GM12801 (cell line): ENCODE measurements around the gene PSD4.

Source experiments
- TF ChIP-seq, protein P1 (sequence below): IDR thresholded peaks from one replicate; pipeline ENCODE4 v1.5.1; 2011; ENCODE audit warnings: control low read depth; ENCODE audit not compliant: insufficient read length; ENCODE audit errors: extremely low read depth

Gene PSD4

DNA sequence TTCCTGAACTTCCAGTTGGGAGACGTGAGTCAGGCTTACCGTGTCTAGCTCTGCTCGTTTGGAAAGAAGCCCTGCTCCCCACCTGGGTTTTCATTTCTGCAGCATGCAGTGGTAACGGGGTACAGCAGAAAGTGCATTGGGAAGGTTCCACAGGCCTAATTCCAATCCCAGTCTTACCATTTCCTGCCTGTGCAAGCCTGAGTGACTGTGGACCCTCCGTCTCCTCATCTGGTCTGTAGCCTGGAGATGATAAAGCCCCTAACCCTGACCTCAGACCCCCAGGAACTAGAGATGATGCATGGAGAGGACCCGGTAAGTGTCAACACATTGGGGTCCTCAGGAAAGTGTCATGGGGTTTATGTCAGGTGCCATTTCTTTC lies 5.8 kb upstream of the PSD4 start:
- TF ChIP-seq, protein P1, sequence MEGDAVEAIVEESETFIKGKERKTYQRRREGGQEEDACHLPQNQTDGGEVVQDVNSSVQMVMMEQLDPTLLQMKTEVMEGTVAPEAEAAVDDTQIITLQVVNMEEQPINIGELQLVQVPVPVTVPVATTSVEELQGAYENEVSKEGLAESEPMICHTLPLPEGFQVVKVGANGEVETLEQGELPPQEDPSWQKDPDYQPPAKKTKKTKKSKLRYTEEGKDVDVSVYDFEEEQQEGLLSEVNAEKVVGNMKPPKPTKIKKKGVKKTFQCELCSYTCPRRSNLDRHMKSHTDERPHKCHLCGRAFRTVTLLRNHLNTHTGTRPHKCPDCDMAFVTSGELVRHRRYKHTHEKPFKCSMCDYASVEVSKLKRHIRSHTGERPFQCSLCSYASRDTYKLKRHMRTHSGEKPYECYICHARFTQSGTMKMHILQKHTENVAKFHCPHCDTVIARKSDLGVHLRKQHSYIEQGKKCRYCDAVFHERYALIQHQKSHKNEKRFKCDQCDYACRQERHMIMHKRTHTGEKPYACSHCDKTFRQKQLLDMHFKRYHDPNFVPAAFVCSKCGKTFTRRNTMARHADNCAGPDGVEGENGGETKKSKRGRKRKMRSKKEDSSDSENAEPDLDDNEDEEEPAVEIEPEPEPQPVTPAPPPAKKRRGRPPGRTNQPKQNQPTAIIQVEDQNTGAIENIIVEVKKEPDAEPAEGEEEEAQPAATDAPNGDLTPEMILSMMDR, result no peak

DNA sequence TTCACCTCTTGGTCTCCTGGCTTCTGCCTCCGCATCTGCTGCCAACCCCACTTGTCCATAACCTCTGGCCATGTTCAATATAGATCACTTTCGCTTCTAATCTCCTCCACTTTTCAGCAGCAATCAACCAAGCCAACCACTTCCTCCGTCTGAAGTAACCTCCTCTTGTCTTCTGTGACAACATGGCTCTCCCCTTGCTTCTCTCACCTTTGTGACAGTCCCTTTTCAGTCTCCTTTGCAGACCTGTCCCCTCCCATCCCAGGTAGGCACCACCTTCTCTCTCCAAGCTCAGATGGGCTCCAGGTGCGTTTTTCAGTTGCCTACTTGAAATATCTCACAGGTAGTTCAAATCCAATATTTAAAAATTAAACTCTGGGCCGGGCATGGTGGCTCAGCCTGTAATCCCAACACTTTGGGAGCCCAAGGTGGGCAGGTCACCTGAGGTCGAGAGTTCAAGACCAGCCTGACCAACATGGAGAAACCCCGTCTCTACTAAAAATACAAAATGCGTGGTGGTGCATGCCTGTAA lies 4.7 kb upstream of the PSD4 start:
- TF ChIP-seq, protein P1, result no peak

DNA sequence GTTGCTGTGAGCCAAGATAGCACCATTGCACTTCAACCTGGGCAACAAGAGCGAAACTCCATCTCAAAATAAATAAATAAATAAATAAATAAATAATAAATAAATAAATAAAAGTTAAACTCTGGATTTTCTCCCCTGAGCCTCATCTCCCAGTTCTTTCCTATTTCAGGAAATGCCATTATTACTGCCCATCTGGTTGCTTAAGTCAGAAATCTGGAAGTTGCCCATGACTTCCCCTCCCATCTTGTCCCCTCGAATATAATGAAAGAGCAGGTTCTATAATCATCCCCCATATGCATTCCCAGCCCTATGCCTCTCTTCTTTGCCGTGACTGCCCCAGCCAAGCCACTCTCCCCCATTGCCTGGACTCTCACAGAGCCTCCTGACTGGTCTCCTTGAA lies 4.2 kb upstream of the PSD4 start:
- TF ChIP-seq, protein P1, result no peak

DNA sequence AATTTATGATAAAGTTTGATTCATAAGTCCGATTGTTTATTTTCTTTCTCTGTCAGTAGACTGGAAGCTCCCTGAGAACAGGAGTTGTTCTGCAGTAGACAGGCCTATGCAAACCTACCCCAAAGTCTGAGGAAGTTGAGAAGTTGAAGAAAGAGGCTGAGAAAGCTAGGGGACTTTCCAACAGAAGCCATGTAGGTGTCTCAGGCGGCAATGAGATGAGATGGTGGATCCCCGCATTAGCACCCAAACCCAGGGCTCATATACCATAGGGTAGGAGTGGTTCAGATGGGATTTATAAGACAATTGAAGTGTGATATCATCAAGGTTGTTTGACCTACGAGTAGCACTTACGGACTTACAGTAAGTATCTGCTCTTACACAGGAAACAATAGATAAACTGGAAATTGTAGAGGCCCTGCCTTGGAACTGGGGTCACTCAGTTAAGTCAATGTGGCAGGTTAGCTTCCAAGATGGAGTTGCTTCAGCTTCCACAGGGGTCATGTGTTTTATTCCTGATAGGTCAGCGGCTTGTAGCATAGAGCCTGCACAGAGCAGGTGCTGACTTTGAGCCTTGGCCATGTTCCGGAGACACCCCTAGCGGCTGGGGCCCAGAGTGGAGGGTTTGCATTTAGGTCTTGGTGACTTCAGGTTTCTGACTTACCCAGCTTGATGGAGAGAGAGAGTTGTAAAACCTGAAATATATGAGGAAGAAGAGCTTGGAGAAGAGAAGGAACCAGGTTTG lies 2.3 kb upstream of the PSD4 start:
- TF ChIP-seq, protein P1, result no peak

DNA sequence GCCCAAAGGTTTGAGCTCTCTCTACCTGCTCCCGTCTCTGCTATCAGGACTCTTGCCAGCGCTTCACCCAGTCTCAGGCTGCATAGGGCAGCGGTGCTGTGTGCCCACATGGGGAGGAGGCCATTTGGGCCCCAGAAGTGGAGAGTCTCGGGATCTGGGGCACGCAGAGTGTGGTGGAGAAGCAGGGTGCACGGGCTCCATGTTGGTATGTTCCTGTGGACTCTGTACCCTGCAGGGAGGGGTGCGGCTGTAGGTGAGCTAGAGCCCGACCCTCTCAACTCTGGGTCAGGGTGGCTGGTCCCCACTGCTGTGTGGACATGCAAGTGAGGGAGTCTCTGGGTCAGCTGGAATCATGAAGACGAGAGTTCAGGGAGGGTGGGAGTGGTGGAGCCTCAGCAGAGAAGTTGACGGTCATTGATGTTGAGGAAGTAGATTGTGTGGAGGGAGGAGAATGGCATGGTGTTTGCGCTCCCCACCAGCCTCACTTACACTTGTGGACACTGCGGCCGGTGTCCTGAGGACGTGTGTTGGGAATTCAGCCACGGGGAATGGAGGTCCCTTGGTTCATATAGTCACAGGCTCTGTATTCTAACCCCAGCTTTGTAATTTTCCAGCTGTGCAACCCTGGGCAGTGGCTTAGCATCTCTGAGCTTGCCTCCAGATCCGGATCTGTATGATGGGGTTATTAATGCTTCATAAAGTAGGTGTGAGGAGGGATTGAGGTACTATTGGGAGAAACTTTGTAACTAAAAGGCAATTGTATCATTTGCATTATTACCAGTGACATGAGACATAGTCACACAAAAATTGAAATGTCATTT lies 840 bp upstream of the PSD4 start:
- TF ChIP-seq, protein P1, result no peak

DNA sequence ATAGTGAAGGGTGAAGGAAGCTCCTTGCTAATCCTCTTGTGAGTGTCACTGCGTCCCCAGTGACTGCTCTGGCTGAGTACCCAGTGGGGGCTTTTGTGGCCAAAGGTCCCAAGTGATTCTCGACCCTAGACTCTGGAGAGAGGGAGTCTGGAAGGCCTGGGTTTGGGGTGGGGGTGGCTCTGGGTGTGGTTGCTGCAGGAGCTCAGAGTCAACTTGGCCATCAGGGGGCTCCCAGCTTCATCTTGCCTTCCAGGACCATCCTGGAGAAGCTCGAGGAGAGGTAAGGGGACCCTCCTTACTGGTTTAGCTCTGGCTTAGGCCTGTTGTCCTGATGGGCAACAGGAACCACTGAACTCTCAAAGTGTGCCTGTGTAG lies 592 bp downstream of the PSD4 start:
- TF ChIP-seq, protein P1, result no peak

DNA sequence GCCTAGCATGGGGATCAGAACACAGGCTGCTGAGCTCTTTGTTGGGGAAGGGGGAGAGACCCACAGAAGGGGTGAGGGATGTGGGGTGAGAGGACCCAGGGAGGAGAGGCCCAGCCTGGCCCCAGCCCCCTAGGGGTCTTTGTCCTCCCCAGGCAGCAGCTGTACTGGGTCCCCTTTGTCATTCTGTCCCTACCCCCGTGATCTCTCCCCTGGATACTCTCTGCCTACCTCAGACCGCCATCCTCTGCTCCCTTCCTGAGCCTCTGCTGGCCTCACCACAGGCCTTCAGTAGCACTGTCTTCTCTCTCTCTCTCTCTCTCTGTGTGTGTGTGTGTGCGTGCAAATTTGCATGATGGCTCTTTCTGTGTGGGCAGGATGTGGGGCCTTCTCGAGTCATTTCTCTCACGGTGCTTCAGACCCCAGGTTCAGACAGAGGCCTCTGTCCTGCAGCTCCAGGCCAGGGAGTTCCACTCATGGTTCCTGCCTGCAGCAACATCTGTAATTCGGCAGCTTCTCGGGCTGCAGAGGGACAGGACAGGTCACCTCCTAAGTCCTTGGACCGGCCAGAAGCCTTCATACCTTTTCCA lies 1.4 kb downstream of the PSD4 start:
- TF ChIP-seq, protein P1, result no peak
